NCI-H2227 treated with DMSO at 0.1 percent for 48 hours (cell line): Measurements from ENCODE around the gene ABCB1.
"Not testable (repeated sequence)": the region's sequence is repeated elsewhere in the genome, so short reads cannot be mapped to it uniquely, and the experiment has no call there.

ENCODE experiments used
- DNase-seq: peaks from one replicate; lab custom pipeline; 2025; lab: John Stamatoyannopoulos, UW

Gene ABCB1

GRCh38 chr7:87473192-87473591 lies 127.5 kb downstream of the ABCB1 start:
- DNase-seq, result no peak

- no peak for DNase-seq
Observed at GRCh38 chr7:87471473-87471872, 129.2 kb downstream of the ABCB1 start.

GRCh38 chr7:87469204-87469603 lies 131.5 kb downstream of the ABCB1 start:
- not testable (repeated sequence) for DNase-seq

- DNase-seq, result not testable (repeated sequence)
Observed at GRCh38 chr7:87465534-87465880, 135.2 kb downstream of the ABCB1 start.

GRCh38 chr7:87464830-87465533 lies 135.7 kb downstream of the ABCB1 start:
- not testable (repeated sequence) for DNase-seq

- no peak for DNase-seq
Observed at GRCh38 chr7:87463982-87464381, 136.7 kb downstream of the ABCB1 start.

GRCh38 chr7:87460444-87460843 lies 140.2 kb downstream of the ABCB1 start:
- DNase-seq, result not testable (repeated sequence)

GRCh38 chr7:87459941-87460340 lies 140.7 kb downstream of the ABCB1 start:
- no peak for DNase-seq

GRCh38 chr7:87458148-87458547 lies 142.5 kb downstream of the ABCB1 start:
- no peak for DNase-seq

GRCh38 chr7:87456247-87456646 lies 144.4 kb downstream of the ABCB1 start:
- DNase-seq, result no peak
